Glutamatergic neuron (in vitro differentiated cells): ENCODE data around the gene C2. TPM values are rescaled to one million over a fixed set of nuclear protein-coding genes. Genes with fewer than 3 reads are reported as not detected.

Experiments
- DNase-seq: peaks from one replicate; pipeline ENCODE4 v3.0.0; 2022
- H3K27ac Mint-ChIP-seq: one replicate; pipeline ENCODE4 v1.8.0; 2020; ENCODE audit warnings: mild to moderate bottlenecking, mixed read lengths, inconsistent platforms; ENCODE audit not compliant: unreplicated experiment
- H3K27me3 Mint-ChIP-seq: one replicate; pipeline ENCODE4 v1.8.0; 2020; ENCODE audit warnings: mild to moderate bottlenecking, moderate library complexity, mixed read lengths, inconsistent platforms; ENCODE audit not compliant: unreplicated experiment
- H3K36me3 Mint-ChIP-seq: one replicate; pipeline ENCODE4 v1.8.0; 2020; ENCODE audit warnings: mild to moderate bottlenecking, mixed read lengths, inconsistent platforms; ENCODE audit not compliant: unreplicated experiment
- H3K4me1 Mint-ChIP-seq: one replicate; pipeline ENCODE4 v1.8.0; 2020; ENCODE audit warnings: mild to moderate bottlenecking, low read depth, mixed read lengths, inconsistent platforms; ENCODE audit not compliant: unreplicated experiment
- H3K4me3 Mint-ChIP-seq: one replicate; pipeline ENCODE4 v1.8.0; 2020; ENCODE audit warnings: mild to moderate bottlenecking, mixed read lengths, inconsistent platforms; ENCODE audit not compliant: unreplicated experiment
- H3K9me3 Mint-ChIP-seq: one replicate; pipeline ENCODE4 v1.8.0; 2020; ENCODE audit warnings: mild to moderate bottlenecking, moderate library complexity, mixed read lengths, inconsistent platforms; ENCODE audit not compliant: unreplicated experiment
- total RNA-seq: library from RNA; stranded (reverse); fragmentation: NEBNext Ultra II Directional; extraction: Animal tissue kit (Norgen Biotek cat#: 25700); gene quantifications from one replicate; pipeline ENCODE4 v1.2.1, GENCODE V29; 2021; ENCODE audit not compliant: unreplicated experiment
- TF ChIP-seq, protein P1 (sequence below): fragments of 200-600 bp; sonication (generic); IDR thresholded peaks from one replicate; pipeline ENCODE4 v1.5.0; 2021; ENCODE audit not compliant: partially characterized antibody, unreplicated experiment

C2 gene
- total RNA-seq, 1 donor from 2014 or later: not detected

DNA sequence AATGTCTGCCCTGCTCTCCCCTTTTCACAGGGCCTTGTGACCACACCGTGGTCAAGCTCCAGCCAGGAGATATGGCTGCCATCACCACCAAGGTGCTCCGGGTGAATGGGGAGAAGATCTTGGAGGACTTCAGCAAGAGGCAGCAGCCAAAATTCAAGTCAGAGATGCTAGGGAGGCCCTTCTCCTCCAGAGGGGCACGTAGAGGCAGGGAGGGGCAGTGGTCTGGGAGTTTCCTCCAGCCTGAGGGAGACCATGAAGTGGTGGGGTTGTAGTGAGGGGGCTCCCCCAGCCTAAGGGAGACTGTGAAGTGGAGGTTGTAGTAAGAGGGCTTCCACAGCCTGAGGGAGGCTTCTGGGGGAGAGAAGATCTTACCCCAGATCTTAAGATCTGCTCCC is 40.4 kb downstream of the C2 start:
- peak overlapping the region; percentile 15 for H3K4me3 Mint-ChIP-seq
- peaks cover 17% of the 10 kb centered on the region for H3K9me3 Mint-ChIP-seq
- DNase-seq: no peak
- no peaks in the 10 kb centered on the region for H3K36me3 Mint-ChIP-seq
- peaks cover 3% of the 10 kb centered on the region for H3K4me1 Mint-ChIP-seq
- TF ChIP-seq, protein P1, sequence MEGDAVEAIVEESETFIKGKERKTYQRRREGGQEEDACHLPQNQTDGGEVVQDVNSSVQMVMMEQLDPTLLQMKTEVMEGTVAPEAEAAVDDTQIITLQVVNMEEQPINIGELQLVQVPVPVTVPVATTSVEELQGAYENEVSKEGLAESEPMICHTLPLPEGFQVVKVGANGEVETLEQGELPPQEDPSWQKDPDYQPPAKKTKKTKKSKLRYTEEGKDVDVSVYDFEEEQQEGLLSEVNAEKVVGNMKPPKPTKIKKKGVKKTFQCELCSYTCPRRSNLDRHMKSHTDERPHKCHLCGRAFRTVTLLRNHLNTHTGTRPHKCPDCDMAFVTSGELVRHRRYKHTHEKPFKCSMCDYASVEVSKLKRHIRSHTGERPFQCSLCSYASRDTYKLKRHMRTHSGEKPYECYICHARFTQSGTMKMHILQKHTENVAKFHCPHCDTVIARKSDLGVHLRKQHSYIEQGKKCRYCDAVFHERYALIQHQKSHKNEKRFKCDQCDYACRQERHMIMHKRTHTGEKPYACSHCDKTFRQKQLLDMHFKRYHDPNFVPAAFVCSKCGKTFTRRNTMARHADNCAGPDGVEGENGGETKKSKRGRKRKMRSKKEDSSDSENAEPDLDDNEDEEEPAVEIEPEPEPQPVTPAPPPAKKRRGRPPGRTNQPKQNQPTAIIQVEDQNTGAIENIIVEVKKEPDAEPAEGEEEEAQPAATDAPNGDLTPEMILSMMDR: no peak
- peaks cover 12% of the 10 kb centered on the region for H3K27me3 Mint-ChIP-seq
- H3K27ac Mint-ChIP-seq: no peak overlapping the region

DNA sequence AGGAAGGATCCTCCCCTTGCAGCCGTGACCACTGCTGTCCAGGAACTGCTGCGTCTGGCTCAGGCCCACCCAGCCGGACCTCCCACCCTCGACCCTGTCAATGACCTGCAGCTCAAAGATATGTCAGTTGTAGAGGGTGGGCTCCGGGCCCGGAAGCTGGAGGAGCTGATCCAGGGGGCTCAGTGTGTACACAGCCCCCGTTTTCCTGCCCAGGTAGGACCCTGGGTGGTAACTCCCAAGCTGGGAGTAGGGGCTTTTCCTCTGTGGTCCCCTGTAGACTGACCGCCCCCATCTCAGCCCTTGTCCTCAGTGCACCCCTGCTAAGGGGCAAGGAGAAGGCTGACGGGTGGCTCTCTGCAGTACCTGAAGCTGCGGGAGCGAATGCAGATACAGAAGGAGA is 40.8 kb downstream of the C2 start:
- H3K9me3 Mint-ChIP-seq: peaks cover 14% of the 10 kb centered on the region
- H3K27me3 Mint-ChIP-seq: peaks cover 14% of the 10 kb centered on the region
- peaks cover 7% of the 10 kb centered on the region for H3K4me1 Mint-ChIP-seq
- peaks cover 3% of the 10 kb centered on the region for H3K36me3 Mint-ChIP-seq
- no peak for DNase-seq
- no peak overlapping the region for H3K27ac Mint-ChIP-seq
- TF ChIP-seq, protein P1: no peak
- no peak overlapping the region for H3K4me3 Mint-ChIP-seq

DNA sequence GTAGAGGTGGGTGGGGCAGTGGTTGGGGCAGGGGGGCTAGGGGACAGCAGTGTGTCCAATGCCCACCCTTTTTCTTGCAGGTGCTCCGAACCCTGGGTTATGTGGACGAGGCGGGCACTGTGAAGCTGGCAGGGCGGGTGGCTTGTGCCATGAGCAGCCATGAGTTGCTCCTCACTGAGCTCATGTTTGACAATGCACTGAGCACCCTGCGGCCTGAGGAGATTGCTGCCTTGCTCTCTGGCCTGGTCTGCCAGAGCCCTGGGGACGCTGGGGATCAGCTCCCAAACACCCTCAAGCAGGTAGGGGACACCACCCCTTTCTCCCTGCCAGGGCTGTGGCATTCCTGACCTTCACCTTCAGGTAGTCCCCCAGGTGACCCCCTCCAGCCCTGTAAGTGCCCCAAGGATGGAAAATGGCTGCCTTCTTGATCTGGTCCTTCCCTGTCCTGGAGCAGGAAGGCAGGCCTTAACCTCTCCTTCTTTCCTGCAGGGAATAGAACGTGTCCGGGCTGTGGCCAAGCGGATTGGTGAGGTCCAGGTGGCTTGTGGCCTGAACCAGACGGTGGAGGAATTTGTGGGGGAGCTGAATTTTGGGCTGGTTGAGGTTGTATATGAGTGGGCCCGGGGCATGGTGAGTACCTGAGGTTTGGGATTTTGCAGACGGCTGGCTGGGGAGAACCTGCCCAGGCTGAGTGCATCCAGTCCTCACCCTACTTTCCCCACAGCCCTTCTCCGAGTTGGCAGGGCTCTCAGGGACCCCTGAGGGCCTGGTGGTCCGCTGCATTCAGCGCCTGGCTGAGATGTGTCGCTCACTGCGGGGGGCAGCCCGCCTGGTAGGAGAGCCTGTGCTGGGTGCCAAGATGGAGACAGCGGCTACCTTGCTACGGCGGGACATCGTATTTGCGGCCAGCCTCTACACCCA is 41.5 kb downstream of the C2 start:
- H3K27me3 Mint-ChIP-seq: peaks cover 14% of the 10 kb centered on the region

DNA sequence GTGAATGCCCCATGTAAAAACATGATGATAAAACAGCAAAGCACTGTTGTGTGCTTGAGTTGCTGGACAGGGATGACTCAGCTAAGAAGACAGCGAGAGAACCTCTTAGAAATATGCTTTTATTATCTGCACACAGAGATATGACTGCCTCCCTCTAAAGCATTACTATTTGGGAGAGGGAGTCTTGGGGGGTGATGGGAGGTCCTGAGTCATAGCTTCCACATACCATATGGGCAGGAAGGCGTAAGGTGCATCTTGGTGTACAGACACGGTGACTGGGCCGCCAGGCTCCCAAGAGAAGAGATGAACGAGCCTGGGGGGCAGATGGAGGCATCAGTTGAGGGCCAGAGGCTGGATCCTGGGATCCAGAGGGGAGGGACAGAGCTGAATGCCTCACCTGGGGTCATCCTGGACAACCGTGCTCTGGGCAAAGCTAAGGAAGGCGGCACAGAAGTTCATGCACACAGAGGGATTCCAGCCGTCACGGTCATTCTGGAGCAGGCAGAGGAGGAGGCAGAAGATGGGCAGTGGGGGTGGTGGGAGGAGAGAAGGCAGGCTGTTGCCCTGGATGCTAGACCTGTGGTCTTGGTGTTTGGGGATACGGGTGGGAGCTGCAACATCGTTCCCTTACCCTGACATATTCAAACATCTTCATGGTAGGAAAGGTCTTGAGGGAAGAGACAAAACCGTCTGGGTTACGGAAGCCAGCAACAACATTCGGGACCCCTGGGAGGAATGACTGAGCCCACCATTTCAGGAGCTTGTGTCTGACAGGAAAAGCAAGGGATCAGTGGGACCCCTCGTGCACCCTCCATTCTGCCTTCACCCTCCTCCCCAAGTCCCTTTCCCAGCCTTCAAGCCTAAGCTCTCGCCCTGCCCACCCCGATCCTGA is 42.4 kb downstream of the C2 start:
- peaks cover 14% of the 10 kb centered on the region for H3K27me3 Mint-ChIP-seq
- DNase-seq: no peak
- H3K4me3 Mint-ChIP-seq: peak overlapping the region; percentile 52
- TF ChIP-seq, protein P1: no peak
- H3K4me1 Mint-ChIP-seq: peaks cover 8% of the 10 kb centered on the region
- peaks cover 5% of the 10 kb centered on the region for H3K36me3 Mint-ChIP-seq
- peaks cover 16% of the 10 kb centered on the region for H3K9me3 Mint-ChIP-seq
- H3K27ac Mint-ChIP-seq: peak overlapping the region; percentile 4

More for the DNA sequence above, 41.5 kb downstream of the C2 start:
- Mint-ChIP-seq H3K4me1 (peaks cover 8% of the 10 kb centered on the region), H3K27ac (no peak overlapping the region), H3K4me3 (no peak overlapping the region), H3K36me3 (peaks cover 5% of the 10 kb centered on the region), H3K9me3 (peaks cover 16% of the 10 kb centered on the region)
- TF ChIP-seq, protein P1: no peak
- no peak for DNase-seq
